CD4-positive, alpha-beta T cell treated with Interleukin-17A for 4 hours (primary cell): Measurements from ENCODE around the gene FOXP4.

ENCODE experiments used
- DNase-seq: peaks from one replicate; pipeline ENCODE4 v3.0.0-alpha.2; 2020; ENCODE audit warnings: mixed read lengths

The FOXP4 gene

DNA sequence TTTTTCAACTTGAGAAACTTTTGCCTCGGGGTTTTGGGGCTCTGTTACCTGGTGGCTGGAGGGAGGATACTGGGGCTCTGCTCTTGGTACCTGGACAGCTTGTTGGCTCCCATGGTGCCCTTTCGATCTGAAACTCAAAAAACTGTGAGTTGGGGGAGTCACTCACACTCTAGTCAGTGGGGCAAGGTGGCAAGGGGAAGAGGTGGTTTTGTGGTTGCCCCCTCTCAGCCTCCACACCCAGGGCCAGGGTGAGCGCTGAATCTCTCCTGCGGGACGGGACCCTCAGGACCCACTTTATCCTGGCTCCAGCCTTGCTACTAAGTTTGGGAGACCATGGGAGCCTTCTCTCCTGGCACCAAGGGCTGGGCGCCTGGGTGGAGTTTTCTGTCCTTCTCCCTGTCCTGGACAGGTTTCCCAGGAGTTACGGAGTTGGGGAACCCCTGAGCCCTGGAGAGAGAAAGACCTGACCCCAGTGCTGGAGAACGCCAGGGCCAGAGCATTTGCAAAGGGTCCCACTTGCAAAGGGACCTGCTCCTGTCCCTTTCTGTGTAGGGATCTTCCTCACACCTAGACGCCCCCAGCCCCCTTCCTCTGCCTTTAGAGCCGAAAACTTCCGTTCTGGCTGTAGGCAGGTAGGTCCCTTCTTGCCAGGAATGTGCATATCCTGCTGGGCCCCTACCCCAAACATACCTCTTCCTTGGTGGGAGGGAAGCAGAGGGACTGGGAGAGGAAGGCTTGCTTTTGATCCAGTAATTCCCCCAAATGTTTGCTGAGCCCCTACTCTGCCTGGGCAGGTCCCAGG, 2.9 kb downstream of the FOXP4 start:
- DNase-seq: no peak

DNA sequence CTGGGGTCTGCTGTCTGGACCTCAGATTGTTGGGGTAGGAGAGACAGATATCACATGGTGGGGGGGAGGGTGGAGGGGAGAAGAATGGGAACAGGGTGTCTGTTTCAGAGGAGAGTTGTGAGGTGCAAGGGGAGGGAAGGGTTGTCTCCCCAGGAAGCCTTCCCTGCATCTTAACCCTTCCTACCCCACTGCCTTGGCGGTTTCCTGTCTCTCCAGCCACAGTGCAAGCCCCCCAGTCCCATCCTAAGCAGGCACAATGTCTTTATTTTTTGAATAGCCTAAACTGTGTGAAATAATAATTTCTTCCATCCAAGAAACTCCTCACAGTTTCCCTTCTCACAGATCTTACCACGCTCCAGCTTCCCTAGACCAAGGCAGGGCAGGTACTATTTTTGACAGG, 3.5 kb downstream of the FOXP4 start:
- no peak for DNase-seq

DNA sequence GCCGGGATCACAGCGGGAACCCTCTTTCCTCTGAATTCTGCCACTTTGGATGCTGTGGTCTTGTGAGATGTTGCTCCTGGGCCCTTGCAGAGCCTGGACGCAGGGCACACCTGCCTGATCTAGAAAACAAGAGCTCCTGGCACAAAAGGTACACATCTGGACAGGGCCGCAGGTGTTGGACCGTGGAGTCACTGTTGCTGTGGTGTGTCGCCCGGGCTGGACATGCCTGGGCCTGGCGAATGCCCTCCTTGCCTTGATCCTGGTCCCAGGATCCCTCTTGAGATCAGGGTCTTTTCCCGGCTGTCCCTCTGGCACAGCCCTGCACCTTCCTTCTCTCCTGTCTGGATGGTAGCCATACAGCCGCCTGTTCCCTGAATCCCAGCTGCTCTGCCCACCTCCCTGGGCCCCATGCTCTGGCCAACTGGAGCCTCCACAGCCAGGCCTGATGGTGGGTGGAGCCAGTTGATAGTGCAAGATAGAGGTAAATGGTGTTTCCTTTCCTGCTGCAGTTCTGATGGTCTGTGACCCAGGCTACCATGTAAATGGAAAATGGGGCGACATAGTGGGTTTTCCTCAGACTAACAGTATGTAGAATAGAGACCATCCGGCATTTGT, 5.0 kb downstream of the FOXP4 start:
- no peak for DNase-seq

DNA sequence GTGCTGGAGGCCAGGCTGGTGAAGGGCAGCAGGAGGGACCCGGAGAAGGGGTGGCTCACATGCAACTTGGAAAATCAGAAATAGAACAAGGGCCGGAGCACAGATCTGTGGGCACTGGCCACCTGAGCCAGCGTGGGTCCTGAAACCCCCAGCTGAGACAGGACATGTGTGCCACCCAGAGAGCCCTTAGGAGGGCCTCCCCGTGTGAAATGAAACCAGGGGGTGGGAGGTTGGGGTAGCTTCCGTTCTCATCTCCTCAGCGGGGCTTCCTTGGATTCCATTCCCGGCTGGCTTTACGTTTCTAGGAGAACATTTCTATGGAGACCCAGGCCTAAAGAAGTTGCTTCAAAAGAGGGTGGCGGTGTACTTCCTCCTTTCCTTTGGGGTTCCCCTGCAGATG, 5.7 kb downstream of the FOXP4 start:
- DNase-seq: no peak

DNA sequence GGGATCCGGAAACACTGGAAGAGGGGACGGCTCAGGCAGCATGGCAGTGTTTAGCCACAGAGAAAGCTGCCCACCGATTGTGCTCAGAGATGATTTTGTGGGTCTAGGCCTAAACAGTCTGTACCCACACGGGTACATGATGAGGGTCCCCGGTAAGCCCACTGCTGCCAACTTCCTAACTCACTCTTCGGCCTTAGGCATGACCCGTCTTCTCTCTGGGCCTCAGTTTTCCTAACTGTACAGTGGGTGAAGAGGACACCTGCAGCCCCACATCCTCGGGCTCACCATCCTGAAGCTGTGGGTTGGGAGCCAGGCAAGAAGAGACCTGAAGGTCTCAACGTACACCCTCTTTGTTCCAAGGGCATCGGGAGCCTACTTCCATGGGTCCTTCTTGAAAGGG, 6.5 kb downstream of the FOXP4 start:
- no peak for DNase-seq

DNA sequence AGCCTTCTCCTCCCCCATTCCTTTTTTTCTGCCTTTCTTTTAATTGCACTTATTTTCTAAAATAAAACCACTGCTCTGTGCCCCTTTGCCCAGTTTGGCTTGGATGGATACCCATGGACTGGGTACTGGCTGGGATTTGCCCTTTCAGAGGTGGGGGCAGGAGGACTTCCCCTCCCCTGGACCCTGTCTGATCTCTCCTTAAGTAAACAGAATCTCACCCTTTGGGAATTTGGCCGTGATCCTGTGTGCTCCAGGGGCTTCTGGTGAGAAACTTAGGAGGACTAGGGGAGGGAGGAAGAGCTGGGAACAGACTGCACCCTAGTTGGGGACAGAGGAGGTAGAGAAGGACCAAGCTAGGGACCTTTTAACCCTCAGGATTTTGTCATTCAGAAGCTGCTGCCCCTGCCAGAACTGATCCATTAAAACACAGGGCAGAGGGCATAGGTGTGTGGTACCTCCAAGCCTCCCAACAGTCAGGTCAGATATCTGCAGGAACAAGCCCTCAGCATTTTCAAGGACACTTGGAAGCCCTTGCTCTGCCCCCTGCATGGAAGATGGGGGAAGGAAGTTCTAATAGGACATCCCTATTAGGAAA, 7.3 kb downstream of the FOXP4 start:
- no peak for DNase-seq

DNA sequence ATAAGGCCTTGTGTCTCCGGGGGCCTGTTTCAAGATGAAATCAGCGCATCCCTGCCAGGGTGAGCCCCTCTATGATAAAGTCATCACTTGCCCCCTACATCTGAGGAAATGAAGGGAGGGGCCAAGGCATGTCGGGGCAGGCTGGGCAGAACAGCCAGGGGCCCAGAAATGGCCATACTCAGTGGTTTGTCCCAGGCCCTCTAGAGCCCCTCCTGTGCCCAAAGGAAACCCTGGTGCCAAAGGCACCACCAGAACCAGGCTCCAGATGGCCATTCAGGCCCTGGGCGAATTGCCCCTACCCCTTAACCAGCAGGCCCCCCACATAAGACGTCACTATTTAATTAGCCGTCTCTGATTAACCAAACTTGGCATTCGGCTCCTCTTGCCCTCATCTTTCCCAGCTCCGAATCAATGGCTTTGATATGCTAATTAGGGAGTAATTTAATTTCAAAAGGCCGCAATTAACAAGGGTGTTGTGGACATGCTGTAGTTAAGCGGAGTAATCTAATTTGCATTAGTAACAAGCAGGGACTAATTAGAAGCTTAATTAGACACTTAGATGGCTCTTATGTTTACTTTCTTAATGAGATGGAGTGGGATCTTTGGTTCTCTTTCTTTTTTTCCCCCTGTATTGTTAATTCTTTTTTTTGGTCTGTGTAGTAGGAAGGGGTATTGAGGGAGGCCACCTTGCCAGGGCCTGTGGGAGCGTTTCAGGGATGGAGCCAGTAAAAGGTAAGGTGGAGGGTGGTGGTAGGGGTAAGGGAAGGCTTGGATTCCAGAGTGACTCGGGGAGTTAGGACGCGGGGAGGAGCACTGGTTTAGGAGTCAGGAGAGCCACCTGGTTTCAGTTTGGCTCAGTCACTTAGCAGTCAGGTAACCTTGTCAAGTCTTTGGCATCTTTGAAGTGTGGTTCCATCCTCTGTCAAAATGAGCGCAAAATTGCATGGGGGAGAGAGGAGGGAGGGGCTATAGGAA, 9.4 kb downstream of the FOXP4 start:
- DNase-seq: no peak

DNA sequence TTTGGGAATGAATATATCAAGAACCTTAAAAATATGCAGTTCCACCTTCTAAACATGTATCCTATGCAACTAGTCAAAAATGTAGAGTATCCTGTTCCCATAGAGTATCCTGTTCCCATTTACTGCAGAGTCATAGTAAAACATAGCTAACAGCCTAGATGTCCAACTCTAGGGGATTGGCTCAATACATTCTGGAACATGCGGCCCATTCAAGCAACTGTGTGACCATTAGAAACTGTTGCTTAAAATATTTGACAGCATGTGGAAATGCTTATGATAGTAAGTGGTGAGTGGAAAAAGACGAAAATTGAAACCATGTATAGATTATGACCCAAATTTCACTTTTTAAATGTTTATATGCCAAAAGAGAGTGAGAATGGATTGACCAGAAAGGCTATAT, 11.2 kb downstream of the FOXP4 start:
- DNase-seq: no peak

DNA sequence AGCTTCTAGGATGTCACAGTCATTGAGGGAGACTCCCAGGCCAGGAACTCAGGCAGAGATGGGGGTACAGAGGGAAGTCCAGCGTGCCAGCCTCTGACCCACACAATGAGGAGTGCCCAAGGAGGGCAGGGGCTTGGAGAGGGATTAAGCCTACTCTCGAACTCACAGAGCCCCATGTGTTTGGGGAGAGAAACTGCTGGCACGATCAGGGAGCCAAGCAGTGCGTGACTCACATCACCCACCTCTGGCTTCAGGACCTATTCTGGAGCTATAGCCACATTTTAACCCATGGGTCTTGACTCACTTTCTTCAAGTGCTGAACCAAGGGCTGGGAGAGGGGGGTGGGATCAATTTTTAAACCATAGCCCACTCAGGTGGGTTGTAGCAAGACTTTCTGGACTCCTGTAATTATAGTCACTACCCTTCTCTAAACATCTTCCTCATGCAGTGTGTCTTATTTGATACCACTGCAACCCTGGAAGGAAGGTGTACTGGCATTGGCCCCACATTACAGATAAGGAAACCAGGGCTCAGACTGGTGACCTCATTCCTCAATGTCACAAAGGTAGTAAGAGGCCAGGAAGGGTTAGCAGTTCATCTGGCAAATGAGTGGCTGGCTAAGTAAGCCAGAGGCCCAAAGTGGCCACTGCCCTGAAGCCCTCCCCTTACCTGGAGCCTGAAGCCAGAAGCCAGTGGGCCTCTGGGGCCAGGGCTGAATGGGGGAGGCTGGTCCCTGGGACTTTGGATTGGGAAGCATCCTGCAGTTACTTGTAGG, 12.0 kb downstream of the FOXP4 start:
- no peak for DNase-seq

DNA sequence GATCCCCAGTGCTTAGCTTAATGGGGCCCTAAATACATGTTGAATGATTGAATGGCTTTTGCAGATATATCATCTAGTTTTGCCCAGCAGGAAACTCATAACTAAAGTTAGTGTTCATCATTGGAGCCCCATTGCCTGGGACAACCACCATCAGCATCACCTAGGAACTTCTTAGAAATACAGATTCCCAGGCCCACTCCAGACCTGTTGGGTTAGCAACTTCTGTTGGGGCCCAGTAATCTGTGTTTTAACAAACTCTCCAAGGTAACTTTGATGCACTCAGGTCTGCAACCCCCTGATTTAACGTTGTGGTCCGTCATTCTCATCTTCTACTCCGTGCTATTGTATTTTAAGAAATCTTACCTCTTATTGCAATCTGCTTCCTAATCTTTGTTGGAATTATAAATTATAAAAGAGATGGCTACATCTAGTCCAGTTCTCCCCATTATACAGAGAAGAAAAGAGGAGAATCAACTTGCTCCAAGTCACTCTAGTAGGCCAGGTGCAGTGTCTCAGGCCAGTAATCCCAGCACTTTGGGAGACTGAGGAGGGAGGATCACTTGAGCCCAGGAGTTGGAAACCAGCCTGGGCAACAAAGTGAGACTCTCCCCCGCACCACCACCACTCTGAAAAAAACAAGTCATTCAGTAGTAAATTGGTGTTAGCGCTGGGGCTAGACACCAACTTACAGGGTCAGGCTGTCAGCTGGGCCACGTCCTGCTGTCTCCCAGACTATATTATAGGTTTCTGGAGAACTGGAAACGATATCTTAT, 13.7 kb downstream of the FOXP4 start:
- DNase-seq: no peak

DNA sequence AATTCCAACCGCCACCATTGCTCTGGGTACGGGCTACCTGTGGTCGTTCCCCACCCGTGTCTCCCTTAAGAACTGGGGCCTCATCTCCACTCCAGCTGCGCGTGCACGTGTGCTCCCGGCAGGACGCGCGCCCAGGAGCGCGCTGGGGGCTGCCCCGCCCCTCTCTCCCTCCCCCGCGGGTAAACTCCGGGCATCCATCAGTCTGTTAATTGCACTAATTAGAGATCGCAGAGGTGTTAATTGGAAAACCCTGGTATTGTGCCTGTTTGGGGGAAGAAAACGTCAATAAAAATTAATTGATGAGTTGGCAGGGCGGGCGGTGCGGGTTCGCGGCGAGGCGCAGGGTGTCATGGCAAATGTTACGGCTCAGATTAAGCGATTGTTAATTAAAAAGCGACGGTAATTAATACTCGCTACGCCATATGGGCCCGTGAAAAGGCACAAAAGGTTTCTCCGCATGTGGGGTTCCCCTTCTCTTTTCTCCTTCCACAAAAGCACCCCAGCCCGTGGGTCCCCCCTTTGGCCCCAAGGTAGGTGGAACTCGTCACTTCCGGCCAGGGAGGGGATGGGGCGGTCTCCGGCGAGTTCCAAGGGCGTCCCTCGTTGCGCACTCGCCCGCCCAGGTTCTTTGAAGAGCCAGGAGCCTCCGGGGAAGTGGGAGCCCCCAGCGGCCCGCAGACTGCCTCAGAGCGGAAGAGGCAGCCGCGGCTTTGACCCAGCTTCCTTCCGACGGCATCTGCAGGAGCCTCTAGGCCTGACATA, 14.4 kb downstream of the FOXP4 start:
- DNase-seq: peak; percentile 83

DNA sequence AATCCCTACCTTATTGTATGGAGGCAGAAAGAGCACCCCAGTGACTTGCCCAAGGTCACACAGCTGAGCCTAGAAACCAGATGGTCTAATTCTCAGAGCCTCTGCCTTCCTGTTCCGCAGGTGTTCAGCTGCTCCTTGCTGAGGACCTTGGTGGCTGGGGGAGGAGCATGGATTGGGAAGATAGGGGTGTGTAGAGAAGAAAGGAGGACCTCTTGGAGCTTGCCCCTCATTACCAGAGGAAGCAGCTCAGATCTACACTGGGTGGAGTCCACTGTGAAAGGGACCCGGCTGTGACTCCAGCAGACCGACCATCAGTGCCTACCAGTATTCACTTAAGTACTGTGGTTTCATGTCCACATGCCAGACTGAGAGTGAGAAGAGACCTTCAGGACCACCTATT, 15.2 kb downstream of the FOXP4 start:
- DNase-seq: no peak

DNA sequence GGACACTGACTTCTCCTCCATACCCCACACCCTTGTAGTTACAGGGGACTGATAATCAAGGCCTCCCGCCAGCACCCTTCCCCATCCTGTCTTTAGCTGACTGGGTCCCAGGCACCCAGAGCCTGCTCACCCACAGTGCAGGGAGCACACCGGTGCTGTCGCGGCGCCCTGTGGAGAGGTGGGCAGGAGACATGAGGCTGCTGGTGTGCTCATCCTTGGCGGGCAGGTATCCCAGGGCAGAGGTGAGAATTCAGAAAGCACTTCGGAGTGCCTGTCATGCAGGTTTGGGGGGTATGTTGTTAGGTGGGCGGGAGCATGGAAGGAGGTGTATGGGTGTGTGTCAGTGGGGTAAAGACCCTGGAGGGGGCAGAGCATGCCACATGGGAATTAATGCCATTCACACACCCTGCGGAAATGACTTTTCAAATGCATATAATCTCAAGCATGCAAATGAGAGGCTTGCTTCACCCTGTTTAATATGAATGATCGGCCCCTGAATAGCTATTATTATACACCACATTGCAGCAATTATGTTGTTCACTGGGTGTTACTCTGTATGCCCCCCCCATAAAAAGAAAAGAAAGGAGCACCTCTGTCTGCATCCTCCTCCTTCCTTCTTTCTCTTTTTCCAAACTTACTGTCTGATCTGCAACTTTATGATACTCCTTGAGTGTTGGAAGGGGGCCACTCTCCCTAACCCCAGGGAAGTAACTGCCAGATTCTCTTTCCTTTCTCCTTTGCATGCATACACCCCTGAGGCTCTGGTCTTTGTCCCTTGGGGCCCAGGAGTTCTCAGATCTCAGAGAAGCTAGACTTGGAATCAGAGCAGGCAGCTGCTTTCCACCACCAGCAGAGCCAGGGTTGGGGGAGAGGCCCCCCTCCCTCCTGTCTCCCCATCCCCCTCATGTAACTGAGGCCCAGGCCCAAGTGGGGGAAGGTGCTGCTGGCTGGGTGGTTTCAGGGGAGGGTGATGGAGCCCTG, 16.0 kb downstream of the FOXP4 start:
- DNase-seq: no peak

DNA sequence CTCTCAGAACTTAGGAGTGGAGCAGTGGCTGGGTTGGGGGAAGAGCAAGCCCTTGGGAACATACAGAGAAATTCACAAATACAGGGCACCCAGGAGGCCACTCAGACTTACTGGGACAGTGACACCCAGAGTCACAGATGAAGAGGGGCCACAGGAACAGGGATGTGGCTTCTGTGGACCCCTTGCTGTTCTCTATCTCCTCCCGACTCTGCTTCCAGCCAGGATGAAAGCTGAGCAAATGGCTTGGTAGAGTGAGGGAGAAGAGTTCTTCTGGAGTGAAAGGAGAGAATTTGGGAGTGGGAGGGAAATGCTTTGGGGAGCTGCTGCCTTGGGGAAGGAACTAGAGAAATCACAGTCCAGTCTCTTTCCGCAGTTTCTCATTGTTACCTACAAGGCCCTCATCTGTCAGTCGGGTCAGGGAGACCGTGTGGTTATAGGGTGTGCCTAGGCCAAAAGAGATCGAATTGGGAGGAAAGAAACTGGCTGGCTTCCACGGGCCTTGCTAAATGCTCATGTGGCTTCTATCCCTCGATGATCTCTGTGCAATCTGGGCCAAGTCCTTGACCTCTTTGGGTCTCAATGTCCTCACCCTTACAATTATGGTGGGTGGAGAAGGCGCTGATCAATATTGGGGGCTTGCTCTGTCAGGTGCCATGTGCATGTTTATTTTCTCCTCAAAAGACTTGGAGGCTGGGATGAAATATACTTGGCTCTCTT, 17.0 kb downstream of the FOXP4 start:
- no peak for DNase-seq

DNA sequence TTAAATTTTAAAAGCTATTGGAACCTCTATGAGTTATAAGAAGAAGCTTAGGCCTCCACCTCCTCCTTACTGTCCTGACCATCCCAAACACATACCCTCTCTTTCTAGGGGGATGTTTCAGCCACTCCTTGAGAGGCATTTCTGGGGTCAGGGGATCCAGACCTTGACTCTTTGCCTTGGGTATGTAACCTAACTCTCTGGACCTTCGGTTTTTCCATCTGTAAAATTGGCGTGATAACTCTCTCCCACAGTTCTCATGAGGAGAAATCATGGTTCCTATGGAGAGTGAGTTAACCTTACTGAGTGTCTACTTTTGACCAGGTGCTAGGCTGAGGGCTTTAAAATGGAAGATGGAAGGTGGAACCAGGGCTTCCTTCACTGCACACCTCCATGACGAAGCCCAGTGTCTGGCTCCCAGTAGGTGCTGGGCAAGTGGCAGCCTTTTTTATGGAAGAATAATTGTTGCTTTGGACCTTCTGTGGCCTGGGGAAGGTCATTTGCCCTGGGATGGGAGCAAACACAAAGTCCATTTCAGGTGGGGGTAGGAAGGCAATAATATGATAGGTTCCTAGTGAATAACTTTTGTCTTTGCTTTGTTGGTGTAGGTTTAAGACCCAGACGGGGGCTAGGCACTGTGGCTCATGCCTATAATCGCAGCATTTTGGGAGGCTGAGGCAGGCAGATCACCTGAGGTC, 18.4 kb downstream of the FOXP4 start:
- no peak for DNase-seq

DNA sequence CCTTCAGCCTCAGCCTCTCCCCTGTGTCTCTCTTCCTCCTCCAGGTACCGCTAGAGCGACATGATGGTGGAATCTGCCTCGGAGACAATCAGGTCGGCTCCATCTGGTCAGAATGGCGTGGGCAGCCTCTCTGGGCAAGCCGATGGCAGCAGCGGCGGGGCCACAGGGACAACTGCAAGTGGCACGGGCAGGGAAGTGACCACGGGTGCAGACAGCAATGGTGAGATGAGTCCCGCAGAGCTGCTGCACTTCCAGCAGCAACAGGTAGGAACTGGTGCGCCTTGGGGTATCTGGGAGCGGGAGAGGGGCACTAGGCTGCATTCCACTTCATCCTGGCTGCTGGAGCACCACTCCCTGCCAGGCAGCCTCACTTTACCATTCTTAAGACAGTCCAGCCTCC, 19.5 kb downstream of the FOXP4 start:
- DNase-seq: no peak

DNA sequence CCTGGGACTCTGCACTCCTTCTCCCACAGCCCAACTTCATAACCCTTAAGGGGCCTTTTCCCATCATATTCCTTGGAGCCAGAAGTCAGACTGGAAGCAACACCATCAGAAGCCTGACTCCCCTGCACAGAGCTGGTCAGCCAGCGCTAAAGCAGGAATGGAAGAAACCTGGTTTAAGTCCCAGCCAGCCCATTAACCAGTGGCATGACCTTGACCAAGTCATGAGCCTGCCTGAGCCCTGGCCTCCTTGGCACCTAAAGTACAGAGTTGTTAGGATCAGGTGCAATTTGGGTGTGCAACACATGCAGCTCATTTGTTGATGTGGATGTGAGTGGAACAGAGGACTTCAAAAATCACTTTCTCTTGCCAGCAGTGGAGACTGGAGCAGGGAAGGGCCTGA, 20.8 kb downstream of the FOXP4 start:
- DNase-seq: no peak

DNA sequence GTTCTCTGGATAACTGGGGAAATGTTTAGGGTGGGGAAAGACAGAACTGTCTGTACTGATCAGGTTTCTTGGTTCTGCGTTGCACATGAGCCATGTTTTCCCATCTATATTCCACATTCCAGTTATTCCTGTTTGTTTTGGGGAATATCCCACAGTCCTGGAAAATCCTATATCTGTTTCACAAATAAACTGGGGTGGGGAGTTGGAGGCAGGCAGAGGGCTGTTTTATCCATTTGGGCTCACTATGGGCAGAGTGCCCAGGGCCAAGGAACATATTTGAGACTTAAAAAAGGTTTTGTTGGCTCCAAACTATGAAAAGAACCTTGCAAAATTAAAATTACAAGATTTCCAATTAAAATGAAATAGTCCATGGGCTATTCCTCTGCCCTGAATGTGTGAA, 21.5 kb downstream of the FOXP4 start:
- DNase-seq: no peak
